ENCODE data around the gene SLAMF8.

DNA sequence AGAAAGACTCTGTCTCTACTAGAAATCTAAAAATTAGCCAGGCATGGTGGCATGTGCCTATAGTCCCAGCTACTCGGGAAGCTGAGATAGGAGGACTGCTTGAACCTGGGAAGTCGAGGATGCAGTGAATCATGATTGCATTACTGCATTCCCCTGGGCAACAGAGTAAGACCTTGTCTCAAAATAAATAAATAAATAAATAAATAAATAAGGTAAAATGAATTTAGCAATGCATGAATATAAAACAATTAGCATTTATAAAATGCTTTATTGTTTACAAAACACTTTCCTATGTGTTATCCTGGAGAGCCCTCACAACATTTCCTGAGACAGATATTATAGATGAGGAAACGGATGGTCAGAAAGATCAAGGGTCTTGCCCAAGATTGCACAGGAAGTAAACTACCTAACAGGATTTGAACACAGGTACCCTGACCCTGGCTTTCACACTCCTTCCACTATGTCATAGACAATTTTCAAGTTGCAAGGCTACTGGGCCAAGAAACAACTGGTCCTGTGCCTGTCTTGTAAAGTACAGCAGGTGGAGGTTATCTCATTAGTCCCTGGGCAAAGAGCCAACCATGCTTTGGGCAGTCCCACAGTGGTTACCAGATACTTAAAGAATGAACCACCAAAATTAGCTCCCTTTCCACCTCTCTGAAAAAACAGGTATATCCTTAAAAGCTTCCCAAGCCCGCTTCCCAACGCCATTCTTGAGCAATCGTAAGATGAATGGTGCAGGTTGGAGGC lies 51.2 kb downstream of the SLAMF8 start:
- TF ChIP-seq, protein P1, sequence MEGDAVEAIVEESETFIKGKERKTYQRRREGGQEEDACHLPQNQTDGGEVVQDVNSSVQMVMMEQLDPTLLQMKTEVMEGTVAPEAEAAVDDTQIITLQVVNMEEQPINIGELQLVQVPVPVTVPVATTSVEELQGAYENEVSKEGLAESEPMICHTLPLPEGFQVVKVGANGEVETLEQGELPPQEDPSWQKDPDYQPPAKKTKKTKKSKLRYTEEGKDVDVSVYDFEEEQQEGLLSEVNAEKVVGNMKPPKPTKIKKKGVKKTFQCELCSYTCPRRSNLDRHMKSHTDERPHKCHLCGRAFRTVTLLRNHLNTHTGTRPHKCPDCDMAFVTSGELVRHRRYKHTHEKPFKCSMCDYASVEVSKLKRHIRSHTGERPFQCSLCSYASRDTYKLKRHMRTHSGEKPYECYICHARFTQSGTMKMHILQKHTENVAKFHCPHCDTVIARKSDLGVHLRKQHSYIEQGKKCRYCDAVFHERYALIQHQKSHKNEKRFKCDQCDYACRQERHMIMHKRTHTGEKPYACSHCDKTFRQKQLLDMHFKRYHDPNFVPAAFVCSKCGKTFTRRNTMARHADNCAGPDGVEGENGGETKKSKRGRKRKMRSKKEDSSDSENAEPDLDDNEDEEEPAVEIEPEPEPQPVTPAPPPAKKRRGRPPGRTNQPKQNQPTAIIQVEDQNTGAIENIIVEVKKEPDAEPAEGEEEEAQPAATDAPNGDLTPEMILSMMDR (IDR thresholded peaks at IDR 0.05), result no peak
- TF ChIP-seq SIN3A (IDR thresholded peaks at IDR 0.05; ENCODE audit: borderline replicate concordance, insufficient read depth, low read depth, low read length) (no peak), POLR2AphosphoS5 (IDR thresholded peaks at IDR 0.05; ENCODE audit: low read depth, low read length) (no peak), TCF7L2 (IDR thresholded peaks at IDR 0.05; ENCODE audit: low read depth, low read length) (no peak)
- TF ChIP-seq, protein P2, sequence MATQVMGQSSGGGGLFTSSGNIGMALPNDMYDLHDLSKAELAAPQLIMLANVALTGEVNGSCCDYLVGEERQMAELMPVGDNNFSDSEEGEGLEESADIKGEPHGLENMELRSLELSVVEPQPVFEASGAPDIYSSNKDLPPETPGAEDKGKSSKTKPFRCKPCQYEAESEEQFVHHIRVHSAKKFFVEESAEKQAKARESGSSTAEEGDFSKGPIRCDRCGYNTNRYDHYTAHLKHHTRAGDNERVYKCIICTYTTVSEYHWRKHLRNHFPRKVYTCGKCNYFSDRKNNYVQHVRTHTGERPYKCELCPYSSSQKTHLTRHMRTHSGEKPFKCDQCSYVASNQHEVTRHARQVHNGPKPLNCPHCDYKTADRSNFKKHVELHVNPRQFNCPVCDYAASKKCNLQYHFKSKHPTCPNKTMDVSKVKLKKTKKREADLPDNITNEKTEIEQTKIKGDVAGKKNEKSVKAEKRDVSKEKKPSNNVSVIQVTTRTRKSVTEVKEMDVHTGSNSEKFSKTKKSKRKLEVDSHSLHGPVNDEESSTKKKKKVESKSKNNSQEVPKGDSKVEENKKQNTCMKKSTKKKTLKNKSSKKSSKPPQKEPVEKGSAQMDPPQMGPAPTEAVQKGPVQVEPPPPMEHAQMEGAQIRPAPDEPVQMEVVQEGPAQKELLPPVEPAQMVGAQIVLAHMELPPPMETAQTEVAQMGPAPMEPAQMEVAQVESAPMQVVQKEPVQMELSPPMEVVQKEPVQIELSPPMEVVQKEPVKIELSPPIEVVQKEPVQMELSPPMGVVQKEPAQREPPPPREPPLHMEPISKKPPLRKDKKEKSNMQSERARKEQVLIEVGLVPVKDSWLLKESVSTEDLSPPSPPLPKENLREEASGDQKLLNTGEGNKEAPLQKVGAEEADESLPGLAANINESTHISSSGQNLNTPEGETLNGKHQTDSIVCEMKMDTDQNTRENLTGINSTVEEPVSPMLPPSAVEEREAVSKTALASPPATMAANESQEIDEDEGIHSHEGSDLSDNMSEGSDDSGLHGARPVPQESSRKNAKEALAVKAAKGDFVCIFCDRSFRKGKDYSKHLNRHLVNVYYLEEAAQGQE (IDR thresholded peaks at IDR 0.05; ENCODE audit: insufficient read depth in 1 of 2, low read depth in 2 of 2, low read length in 1 of 2), result no peak

Data from Panc1 (cell line).